ENCODE data around the gene UMODL1.

- TF ChIP-seq MAX (IDR thresholded peaks at IDR 0.05): no peak
- no peak for TF ChIP-seq REST (IDR thresholded peaks at IDR 0.05; ENCODE audit: low read depth)
- no peak for TF ChIP-seq YY1 (IDR thresholded peaks at IDR 0.05; ENCODE audit: low read depth)
- TF ChIP-seq ZBTB7A (IDR thresholded peaks at IDR 0.05; ENCODE audit: low read depth): no peak
- TF ChIP-seq FOXM1 (IDR thresholded peaks at IDR 0.05; ENCODE audit: borderline replicate concordance, low read depth): no peak
- no peak for TF ChIP-seq TAF1 (IDR thresholded peaks at IDR 0.05; ENCODE audit: low read depth)
- no peak for TF ChIP-seq TCF12 (IDR thresholded peaks at IDR 0.05; ENCODE audit: low read depth)
These were observed 118.3 kb downstream of the UMODL1 start for GRCh38 chr21:42189431-42189830.
